Uterus (tissue), 4 donors: ENCODE results near the gene KRT33A. TPM values are rescaled to one million over a fixed set of nuclear protein-coding genes. Genes with fewer than 3 reads are reported as not detected.

Experiments
- DNase-seq, 2 donors: peaks; one replicate each; pipeline ENCODE4 v3.0.0-alpha.2; 2019 to 2020
- H3K27ac ChIP-seq, 2 donors: fragments of 200-600 bp; sonication (generic); 1 replicate in 1 of 2; 2 replicates in 1 of 2; pipeline ENCODE4 v1.5.1; 2016 to 2018
- H3K27me3 ChIP-seq, 2 donors: fragments of 200-600 bp; sonication (generic); one replicate each; pipeline ENCODE4 v1.5.1; 2018 to 2019; ENCODE audit warnings: control low read depth in 1 of 2
- H3K36me3 ChIP-seq, 2 donors: fragments of 200-600 bp; sonication (generic); one replicate each; pipeline ENCODE4 v1.5.1; 2019; ENCODE audit warnings: control low read depth in 1 of 2
- H3K4me1 ChIP-seq, 2 donors: fragments of 200-600 bp; sonication (generic); one replicate each; pipeline ENCODE4 v1.5.1; 2018 to 2019; ENCODE audit warnings: control low read depth in 1 of 2
- H3K4me3 ChIP-seq, 2 donors: fragments of 200-600 bp; sonication (generic); 1 replicate in 1 of 2; 2 replicates in 1 of 2; pipeline ENCODE4 v1.5.1; 2018 to 2019; ENCODE audit warnings: mild to moderate bottlenecking in 1 of 2
- H3K9me3 ChIP-seq, 2 donors: fragments of 200-600 bp; sonication (generic); one replicate each; pipeline ENCODE4 v1.5.1; 2019; ENCODE audit warnings: control low read depth in 1 of 2
- CTCF ChIP-seq, 4 experiments: fragments of 200-600 bp in 2 of 4; fragments of 450-650 bp in 2 of 4; sonication (generic) in 2 of 4; IDR thresholded peaks; one replicate each; pipeline ENCODE4 v1.5.1; 2016 to 2019; ENCODE audit warnings: antibody characterized with exemption in 4 of 4, mild to moderate bottlenecking in 2 of 4, moderate library complexity in 1 of 4
- POLR2A ChIP-seq, 2 donors: fragments of 450-650 bp; IDR thresholded peaks; one replicate each; pipeline ENCODE4 v1.6.1; 2016; ENCODE audit warnings: antibody characterized with exemption in 2 of 2, mild to moderate bottlenecking in 1 of 2, moderate library complexity in 1 of 2
- intact Hi-C: fragments of 100-400 bp; cut with DNase I; formaldehyde crosslinking; loops from one replicate; pipeline ENCODE4 v1.15.1; 2023; ENCODE audit warnings: low total_unique reads
- total RNA-seq, 4 donors: library from RNA; depleted of rRNA in 3 of 4; stranded (reverse); fragments of >200 nt in 3 of 4; gene quantifications; one replicate each; pipeline versions ENCODE4 v1.1.0 to v1.2.4, GENCODE V29; 2014 to 2023
- donor health status: DM: yes; HTN: yes; CAD: no.

The KRT33A gene
- total RNA-seq, 4 donors from 2014 or later: not detected

- Histone ChIP-seq H3K4me1 (no peaks in the 10 kb centered on the region), H3K27me3 (no peaks in the 10 kb centered on the region), H3K4me3 (no peak within 1 kb of the TSS), H3K27ac (no peak within 1 kb of the TSS), H3K36me3 (no peaks in the 10 kb centered on the region), H3K9me3 (no peaks in the 10 kb centered on the region)
- intact Hi-C loops: no loop called here
- no peak for TF ChIP-seq POLR2A (IDR thresholded peaks at IDR 0.05)
- TF ChIP-seq CTCF (IDR thresholded peaks at IDR 0.05): no peak
- no peak for DNase-seq
These were observed 19.1 kb upstream of the KRT33A start, which contains the start of gene KRT33B for GRCh38 chr17:41369713-41370112. Gene KRT33B, minus strand, starts transcription at chr17:41369813. Its CDS starts 63 bp downstream, at chr17:41369750.

- Histone ChIP-seq H3K4me3 (no peak overlapping the region), H3K27ac (no peak overlapping the region), H3K36me3 (no peaks in the 10 kb centered on the region), H3K27me3 (no peaks in the 10 kb centered on the region), H3K9me3 (no peaks in the 10 kb centered on the region), H3K4me1 (no peaks in the 10 kb centered on the region)
- intact Hi-C loops: no loop called here
- TF ChIP-seq CTCF (IDR thresholded peaks at IDR 0.05) (no peak), POLR2A (IDR thresholded peaks at IDR 0.05) (no peak)
- no peak for DNase-seq
These were observed 18.4 kb upstream of the KRT33A start for GRCh38 chr17:41369023-41369422.

GRCh38 chr17:41367426-41368075 lies 16.9 kb upstream of the KRT33A start:
- Histone ChIP-seq H3K27me3 (no peaks in the 10 kb centered on the region), H3K4me1 (no peaks in the 10 kb centered on the region), H3K27ac (no peak overlapping the region), H3K9me3 (no peaks in the 10 kb centered on the region), H3K4me3 (no peak overlapping the region), H3K36me3 (no peaks in the 10 kb centered on the region)
- TF ChIP-seq CTCF (IDR thresholded peaks at IDR 0.05): no peak
- TF ChIP-seq POLR2A (IDR thresholded peaks at IDR 0.05): no peak
- intact Hi-C loops: no loop called here
- peak in 1 of 2 donors; percentile 23 for DNase-seq

DNA sequence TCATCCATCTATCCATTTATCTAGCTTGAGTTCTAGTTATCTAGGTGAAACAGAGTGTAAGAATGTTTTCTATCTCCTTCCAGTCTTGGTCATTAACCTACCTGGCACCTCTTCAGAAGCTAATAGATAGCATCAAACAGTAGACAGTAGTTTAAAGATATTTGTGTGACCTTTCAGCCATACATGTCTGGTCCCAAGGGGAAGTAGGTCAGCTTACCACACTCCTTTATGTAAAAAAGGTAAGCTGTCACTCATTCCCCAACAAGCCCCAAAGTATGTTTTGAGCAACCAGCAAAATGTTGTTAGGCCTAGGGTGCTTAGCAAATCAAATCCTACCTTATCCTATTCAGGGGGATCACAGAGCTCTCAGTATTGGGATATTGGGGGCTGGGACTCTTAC lies 15.4 kb upstream of the KRT33A start:
- intact Hi-C loops: no loop called here
- DNase-seq: no peak
- TF ChIP-seq CTCF (IDR thresholded peaks at IDR 0.05) (no peak), POLR2A (IDR thresholded peaks at IDR 0.05) (no peak)
- no peaks in the 10 kb centered on the region for H3K27me3 ChIP-seq
- H3K27ac ChIP-seq: no peak overlapping the region
- H3K36me3 ChIP-seq: no peaks in the 10 kb centered on the region
- no peak overlapping the region for H3K4me3 ChIP-seq
- H3K9me3 ChIP-seq: no peaks in the 10 kb centered on the region
- no peaks in the 10 kb centered on the region for H3K4me1 ChIP-seq

- Histone ChIP-seq H3K36me3 (no peaks in the 10 kb centered on the region), H3K4me3 (no peak overlapping the region), H3K4me1 (no peaks in the 10 kb centered on the region), H3K27me3 (no peaks in the 10 kb centered on the region), H3K27ac (no peak overlapping the region), H3K9me3 (no peaks in the 10 kb centered on the region)
- intact Hi-C loops: no loop called here
- DNase-seq: no peak
- TF ChIP-seq CTCF (IDR thresholded peaks at IDR 0.05): no peak
- TF ChIP-seq POLR2A (IDR thresholded peaks at IDR 0.05): no peak
These were observed 13.3 kb upstream of the KRT33A start for GRCh38 chr17:41363881-41364280.
